GM18868 (cell line): Measurements from ENCODE around the gene BTBD10.
A peak's percentile ranks its signal among the peaks of the same experiment; 100 is the strongest.
"Not testable (repeated sequence)": the region's sequence is repeated elsewhere in the genome, so short reads cannot be mapped to it uniquely, and the experiment has no call there.

ENCODE experiments used
- ATAC-seq: cut with Tn5 transposase; IDR thresholded peaks from one replicate; pipeline ENCODE4 v1.9.1; 2021; ENCODE audit warnings: mild to moderate bottlenecking, moderate library complexity; ENCODE audit not compliant: unreplicated experiment

The BTBD10 gene

GRCh38 chr11:13445588-13445987 is 17.4 kb downstream of the BTBD10 start:
- ATAC-seq, result no peak

GRCh38 chr11:13440100-13440855 is 22.7 kb downstream of the BTBD10 start:
- ATAC-seq, result no peak

GRCh38 chr11:13438291-13438690 is 24.7 kb downstream of the BTBD10 start:
- ATAC-seq, result no peak

GRCh38 chr11:13436836-13437235 is 26.2 kb downstream of the BTBD10 start:
- not testable (repeated sequence) for ATAC-seq

- no peak for ATAC-seq
These were observed 28.5 kb downstream of the BTBD10 start for GRCh38 chr11:13434247-13435205.

GRCh38 chr11:13433437-13433836 is 29.6 kb downstream of the BTBD10 start:
- no peak for ATAC-seq

GRCh38 chr11:13429836-13430235 is 33.2 kb downstream of the BTBD10 start:
- ATAC-seq, result no peak

- ATAC-seq, result no peak
These were observed 33.7 kb downstream of the BTBD10 start for GRCh38 chr11:13429288-13429687.

- no peak for ATAC-seq
These were observed 35.6 kb downstream of the BTBD10 start for GRCh38 chr11:13427440-13427839.

GRCh38 chr11:13423372-13423771 is 39.6 kb downstream of the BTBD10 start:
- no peak for ATAC-seq

GRCh38 chr11:13421561-13421960 is 41.5 kb downstream of the BTBD10 start:
- no peak for ATAC-seq

- no peak for ATAC-seq
These were observed 47.8 kb downstream of the BTBD10 start for GRCh38 chr11:13415201-13415600.

GRCh38 chr11:13405220-13405619 is 57.8 kb downstream of the BTBD10 start:
- ATAC-seq, result no peak

- ATAC-seq, result not testable (repeated sequence)
These were observed 64.7 kb downstream of the BTBD10 start for GRCh38 chr11:13398335-13398734.

GRCh38 chr11:13391217-13391616 is 71.8 kb downstream of the BTBD10 start:
- ATAC-seq, result no peak

- no peak for ATAC-seq
These were observed 74.3 kb downstream of the BTBD10 start for GRCh38 chr11:13388741-13389140.

- no peak for ATAC-seq
These were observed 76.5 kb downstream of the BTBD10 start for GRCh38 chr11:13386567-13386966.

GRCh38 chr11:13384908-13385640 is 77.9 kb downstream of the BTBD10 start:
- peak; percentile 79 for ATAC-seq

GRCh38 chr11:13382751-13383150 is 80.3 kb downstream of the BTBD10 start:
- ATAC-seq, result no peak

- no peak for ATAC-seq
These were observed 82.3 kb downstream of the BTBD10 start for GRCh38 chr11:13380731-13381130.

- ATAC-seq, result no peak
These were observed 84.7 kb downstream of the BTBD10 start for GRCh38 chr11:13378316-13378715.
